LNCaP clone FGC (cell line): ENCODE measurements around the gene XYLT2.
"Not testable (repeated sequence)": the region's sequence is repeated elsewhere in the genome, so short reads cannot be mapped to it uniquely, and the experiment has no call there.

ENCODE experiments used
- DNase-seq: peaks from one replicate; pipeline ENCODE4 v3.0.0-alpha.2; 2011; ENCODE audit warnings: low read depth
- H3K4me3 ChIP-seq: 2 replicates; pipeline ENCODE4 v1.5.1; 2011; ENCODE audit warnings: mild to moderate bottlenecking, low read depth, low read length, control low read depth
- TF ChIP-seq, protein P1 (sequence below): IDR thresholded peaks from 2 replicates; pipeline ENCODE4 v1.5.1; 2012; ENCODE audit warnings: mild to moderate bottlenecking; ENCODE audit not compliant: control insufficient read depth, insufficient read depth; ENCODE audit errors: extremely low read depth

Gene XYLT2

DNA sequence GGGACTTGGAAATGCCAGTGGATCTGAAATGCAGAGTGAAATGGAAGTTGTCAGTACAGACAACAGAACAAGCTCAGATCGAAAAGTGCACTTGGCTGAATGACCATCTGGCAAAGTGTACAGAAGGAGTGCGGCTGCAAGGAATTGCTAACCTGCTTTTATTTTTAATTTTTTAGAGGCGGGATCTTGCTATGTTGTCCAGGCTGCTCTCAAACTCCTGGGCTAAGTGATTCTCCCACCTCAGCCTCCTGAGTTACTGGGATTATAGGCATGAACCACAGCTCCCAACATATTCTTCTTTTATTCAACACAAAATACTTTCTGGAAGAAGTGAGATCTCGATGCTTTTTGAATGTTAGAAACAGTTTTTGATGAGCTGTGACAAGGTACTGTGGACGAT, 47.8 kb downstream of the XYLT2 start:
- DNase-seq: no peak
- TF ChIP-seq, protein P1, sequence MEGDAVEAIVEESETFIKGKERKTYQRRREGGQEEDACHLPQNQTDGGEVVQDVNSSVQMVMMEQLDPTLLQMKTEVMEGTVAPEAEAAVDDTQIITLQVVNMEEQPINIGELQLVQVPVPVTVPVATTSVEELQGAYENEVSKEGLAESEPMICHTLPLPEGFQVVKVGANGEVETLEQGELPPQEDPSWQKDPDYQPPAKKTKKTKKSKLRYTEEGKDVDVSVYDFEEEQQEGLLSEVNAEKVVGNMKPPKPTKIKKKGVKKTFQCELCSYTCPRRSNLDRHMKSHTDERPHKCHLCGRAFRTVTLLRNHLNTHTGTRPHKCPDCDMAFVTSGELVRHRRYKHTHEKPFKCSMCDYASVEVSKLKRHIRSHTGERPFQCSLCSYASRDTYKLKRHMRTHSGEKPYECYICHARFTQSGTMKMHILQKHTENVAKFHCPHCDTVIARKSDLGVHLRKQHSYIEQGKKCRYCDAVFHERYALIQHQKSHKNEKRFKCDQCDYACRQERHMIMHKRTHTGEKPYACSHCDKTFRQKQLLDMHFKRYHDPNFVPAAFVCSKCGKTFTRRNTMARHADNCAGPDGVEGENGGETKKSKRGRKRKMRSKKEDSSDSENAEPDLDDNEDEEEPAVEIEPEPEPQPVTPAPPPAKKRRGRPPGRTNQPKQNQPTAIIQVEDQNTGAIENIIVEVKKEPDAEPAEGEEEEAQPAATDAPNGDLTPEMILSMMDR: no peak
- no peak overlapping the region for H3K4me3 ChIP-seq

DNA sequence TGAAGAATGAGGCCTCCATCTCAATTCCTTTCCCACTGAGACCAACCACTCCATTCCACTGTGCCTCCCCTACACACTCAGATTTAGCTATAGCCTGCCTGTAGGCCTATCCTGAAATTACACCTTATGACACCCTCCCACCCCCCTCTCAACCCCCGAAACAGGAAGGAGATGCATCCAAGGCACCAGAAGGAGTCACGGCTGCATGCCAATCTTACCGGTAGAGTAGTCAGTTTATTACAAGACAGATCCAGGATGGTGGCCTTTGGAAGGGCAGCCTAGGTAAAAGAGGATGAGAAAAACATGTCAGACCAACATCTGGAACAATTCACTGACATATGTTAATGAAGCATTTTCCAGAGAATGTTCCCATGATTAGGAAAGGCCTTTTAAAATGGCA, 48.8 kb downstream of the XYLT2 start:
- TF ChIP-seq, protein P1: no peak
- no peak for DNase-seq
- H3K4me3 ChIP-seq: no peak overlapping the region

DNA sequence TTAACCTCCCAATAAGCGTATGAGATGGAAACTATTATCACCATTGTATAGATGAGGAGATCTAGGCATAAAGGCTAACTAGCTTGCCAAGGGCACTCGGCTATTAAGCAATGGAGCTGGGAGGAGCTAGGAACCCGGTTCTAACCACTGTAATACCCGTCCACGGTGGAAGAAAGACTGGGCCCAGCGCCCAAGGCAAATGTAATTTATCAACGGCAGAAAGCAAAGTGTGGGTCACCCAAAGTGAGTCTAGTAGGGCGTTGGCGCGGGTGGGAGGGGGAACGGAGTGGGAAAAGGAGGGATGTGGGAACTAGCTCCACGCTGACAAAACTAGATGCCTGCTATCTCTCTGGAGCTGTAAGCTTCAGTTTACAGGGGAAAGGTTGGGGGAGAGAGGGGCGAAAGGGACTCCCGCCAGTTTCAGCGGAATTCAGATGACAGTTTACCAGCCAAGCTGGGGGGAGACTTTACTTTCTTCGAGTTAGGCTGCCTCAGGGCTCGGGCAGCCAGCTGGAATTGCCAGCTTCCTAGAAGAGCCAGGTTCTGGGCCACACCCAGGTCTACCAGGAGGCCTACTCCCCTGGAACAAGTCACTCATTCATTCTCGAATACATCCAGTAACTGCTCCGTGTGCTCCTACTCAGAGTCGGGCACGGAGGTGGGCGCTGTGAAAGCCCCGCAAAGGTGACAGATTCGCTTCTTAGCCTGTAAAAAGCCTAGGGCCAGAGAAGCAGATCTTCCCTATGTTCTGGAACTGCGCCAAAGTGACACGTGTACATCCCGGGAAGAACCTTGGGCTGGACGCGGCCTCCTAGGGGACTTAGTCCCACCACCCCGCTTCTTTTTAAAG, 50.6 kb downstream of the XYLT2 start:
- DNase-seq: no peak
- TF ChIP-seq, protein P1: no peak
- peak overlapping the region; percentile 73 for H3K4me3 ChIP-seq

DNA sequence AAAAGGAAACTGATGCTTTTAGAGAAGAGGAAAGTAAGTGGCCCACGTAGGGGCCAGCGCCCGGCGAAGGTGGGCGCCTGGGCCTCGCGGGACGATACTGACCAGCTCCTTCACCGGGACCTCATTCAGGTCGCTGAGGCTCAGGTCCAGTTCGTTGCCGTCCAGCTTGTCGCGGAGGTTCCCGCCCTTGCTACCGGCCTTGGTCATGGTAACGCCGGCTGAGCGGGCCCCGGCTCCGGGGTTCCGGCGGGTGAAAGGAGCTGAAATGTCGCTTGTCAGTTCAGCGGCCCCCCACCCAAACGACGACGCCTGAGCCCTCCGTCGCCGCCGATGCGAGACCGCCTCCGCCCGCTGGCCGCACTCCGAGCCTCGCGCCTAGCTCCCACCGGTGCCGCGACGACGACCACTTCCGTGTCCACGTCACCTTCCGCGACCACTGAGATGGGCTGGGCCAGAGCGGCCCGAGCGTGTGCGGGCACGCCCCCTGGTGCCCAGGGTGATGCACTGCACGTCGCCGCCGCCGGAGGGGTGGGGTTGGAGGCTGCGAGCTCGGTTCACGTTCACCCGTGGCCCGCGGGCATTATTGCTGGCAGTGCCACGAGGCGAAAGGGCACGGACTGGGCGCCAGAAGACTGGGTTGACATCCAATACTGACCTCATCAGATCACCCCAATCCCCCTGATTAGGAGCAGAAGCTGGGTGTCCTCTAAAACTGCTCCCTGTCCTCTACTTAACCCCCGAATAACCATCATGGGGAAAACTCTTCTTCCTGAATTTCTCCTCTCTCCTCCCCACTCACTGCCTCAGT, 51.4 kb downstream of the XYLT2 start, which contains the start of gene LRRC59:
LRRC59 (minus strand) TSS at position 413 of the 808 bp plus-strand sequence; CDS start at position 207, 206 bp downstream.
- DNase-seq: no peak

DNA sequence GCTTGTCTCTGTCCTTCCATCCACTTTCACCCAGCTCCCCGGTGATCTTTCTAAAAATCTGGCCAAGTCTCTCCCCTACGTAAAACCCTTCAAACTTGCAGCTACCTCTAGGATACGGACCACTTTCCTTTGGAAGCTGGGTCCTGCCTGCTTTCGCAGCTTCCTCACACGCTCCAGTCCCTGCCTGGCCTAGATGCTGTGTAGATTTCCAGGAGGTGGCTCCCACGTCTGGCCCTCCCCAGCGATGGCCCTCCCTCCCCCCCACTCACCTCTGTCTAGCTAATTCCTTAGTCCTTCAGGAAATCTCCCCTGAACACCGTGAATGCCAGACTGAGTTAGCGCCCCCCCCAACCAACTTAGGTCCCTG, 52.0 kb downstream of the XYLT2 start:
- DNase-seq: no peak
- H3K4me3 ChIP-seq: peak overlapping the region; percentile 73
- TF ChIP-seq, protein P1: no peak

More for the DNA sequence above, 51.4 kb downstream of the XYLT2 start, which contains the start of gene LRRC59:
- peak within 1 kb of the TSS; percentile 73 for H3K4me3 ChIP-seq
- TF ChIP-seq, protein P1: peak; percentile 100

DNA sequence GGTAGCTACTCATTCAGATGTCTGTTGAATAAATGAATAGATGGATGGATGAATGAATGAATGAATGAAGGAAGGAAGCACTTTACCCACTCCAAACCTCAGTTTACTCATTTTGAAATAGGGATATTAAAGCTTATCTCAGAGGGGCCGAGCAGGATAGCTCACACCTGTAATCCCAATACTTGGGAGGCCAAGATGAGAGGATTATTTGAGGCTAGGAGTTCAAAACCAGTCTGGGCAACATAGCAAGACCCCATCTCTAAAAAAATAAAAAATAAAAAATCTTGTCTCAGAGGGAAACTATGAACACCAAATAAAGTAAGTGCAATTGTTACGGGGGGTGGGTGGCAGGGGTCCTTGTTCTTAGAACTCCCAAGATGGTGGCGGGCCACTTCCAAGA, 52.7 kb downstream of the XYLT2 start:
- DNase-seq, H3K4me3 ChIP-seq: not testable (repeated sequence)

DNA sequence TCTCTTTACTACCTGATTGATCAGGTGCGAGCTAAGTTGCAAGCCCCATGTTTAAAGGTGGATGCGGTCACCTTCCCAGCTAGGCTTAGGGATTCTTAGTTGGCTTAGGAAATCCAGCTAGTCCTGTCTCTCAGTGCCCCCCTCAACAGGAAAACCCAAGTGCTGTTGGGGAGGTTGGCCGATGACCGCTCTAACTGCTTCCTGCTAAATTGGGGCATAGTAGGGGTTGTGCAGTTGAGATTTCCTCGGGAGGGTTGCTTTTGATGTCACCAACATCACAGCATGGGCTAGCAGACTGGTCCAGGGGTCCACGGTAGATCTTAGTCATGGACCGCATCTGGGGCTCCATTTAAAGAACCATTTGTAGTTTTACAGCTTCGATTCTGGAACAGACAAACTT, 53.7 kb downstream of the XYLT2 start:
- not testable (repeated sequence) for DNase-seq, H3K4me3 ChIP-seq

DNA sequence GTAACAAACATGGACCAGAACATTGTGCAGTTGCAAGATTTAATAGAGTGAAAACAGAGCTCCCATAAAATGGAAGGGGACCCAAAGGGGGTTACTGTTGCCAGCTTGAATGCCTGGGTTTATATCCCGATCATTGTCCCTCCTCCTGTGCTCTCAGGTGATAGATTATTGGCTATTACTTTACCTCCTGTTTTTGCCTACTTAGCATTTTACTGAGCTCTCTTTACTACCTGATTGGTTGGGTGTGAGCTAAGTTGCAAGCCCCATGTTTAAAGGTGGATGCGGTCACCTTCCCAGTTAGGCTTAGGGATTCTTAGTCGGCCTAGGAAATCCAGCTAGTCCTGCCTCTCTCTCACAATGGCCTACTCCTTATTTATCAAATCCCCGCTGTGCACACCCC, 59.4 kb downstream of the XYLT2 start:
- not testable (repeated sequence) for DNase-seq, H3K4me3 ChIP-seq
